Esophagus squamous epithelium (tissue), 5 donors: ENCODE data around the gene EVPL. TPM values are rescaled to one million over a fixed set of nuclear protein-coding genes. Genes with fewer than 3 reads are reported as not detected.

Experiments used
- DNase-seq: peaks from one replicate; lab custom pipeline; 2025; lab: John Stamatoyannopoulos, UW
- H3K27ac ChIP-seq, 4 donors: fragments of 200-600 bp; sonication (generic); one replicate each; pipeline ENCODE4 v1.5.1; 2016 to 2019; ENCODE audit warnings: mild to moderate bottlenecking in 1 of 4
- H3K27me3 ChIP-seq, 4 donors: fragments of 200-600 bp; sonication (generic); 1 replicate in 3 of 4; 2 replicates in 1 of 4; pipeline versions ENCODE4 v1.5.1 to v1.6.0; 2017 to 2021; ENCODE audit warnings: antibody characterized with exemption in 1 of 4
- H3K36me3 ChIP-seq, 3 donors: fragments of 200-600 bp; sonication (generic); one replicate each; pipeline ENCODE4 v1.5.1; 2016 to 2019
- H3K4me1 ChIP-seq, 3 donors: fragments of 200-600 bp; sonication (generic); one replicate each; pipeline ENCODE4 v1.5.1; 2017 to 2019
- H3K4me3 ChIP-seq, 4 donors: fragments of 200-600 bp; sonication (generic); 1 replicate in 3 of 4; 2 replicates in 1 of 4; pipeline ENCODE4 v1.5.1; 2016 to 2019; ENCODE audit warnings: mild to moderate bottlenecking in 2 of 4, moderate library complexity in 1 of 4
- H3K9me3 ChIP-seq, 3 donors: fragments of 200-600 bp; sonication (generic); one replicate each; pipeline ENCODE4 v1.5.1; 2016 to 2019
- CTCF ChIP-seq, 6 experiments: fragments of 450-650 bp in 4 of 6; fragments of 200-600 bp in 2 of 6; sonication (generic) in 2 of 6; IDR thresholded peaks; one replicate each; pipeline ENCODE4 v1.5.1; 2016 to 2019; ENCODE audit warnings: antibody characterized with exemption in 6 of 6, mild to moderate bottlenecking in 4 of 6, moderate library complexity in 4 of 6
- POLR2A ChIP-seq, 4 donors: fragments of 450-650 bp; IDR thresholded peaks; one replicate each; pipeline ENCODE4 v1.6.1; 2017; ENCODE audit warnings: antibody characterized with exemption in 4 of 4, mild to moderate bottlenecking in 4 of 4, moderate library complexity in 3 of 4
- WGBS, 2 donors: methylation state at CpG; one replicate each; pipeline ENCODE4 v1.1.5; 2018; 5-methylcytosine and 5-hydroxymethylcytosine counted together
- intact Hi-C: fragments of 100-400 bp; cut with DNase I; formaldehyde crosslinking; loops from one replicate; pipeline ENCODE4 v1.15.0; 2022
- total RNA-seq, 4 donors: library from RNA; depleted of rRNA; stranded (reverse); fragments of >200 nt; gene quantifications; one replicate each; pipeline ENCODE4 v1.1.0, GENCODE V29; 2016
- donor health status: DM: yes; HTN: yes; CAD: no.

EVPL gene
- total RNA-seq, 4 donors from 2014 or later, result 132 to 604 (median 223) TPM

- intact Hi-C loops, result loop anchor here (5.0 to 10.0 kb wide), 2 partner anchors 38 to 270 kb away; no protein-coding TSS in a partner anchor
- peaks cover 0 to 25% (median 11%) of the 10 kb centered on the region in 3 donors for H3K4me1 ChIP-seq
- TF ChIP-seq POLR2A (IDR thresholded peaks at IDR 0.05), result no peak
- peak; percentile 87 to 98 (median 92) for TF ChIP-seq CTCF (IDR thresholded peaks at IDR 0.05)
- H3K27ac ChIP-seq, result peak overlapping the region in 3 of 4 donors; percentile 10 to 42 (median 34)
- peaks cover 5 to 100% (median 27%) of the 10 kb centered on the region in 3 donors for H3K36me3 ChIP-seq
- H3K4me3 ChIP-seq, result no peak overlapping the region
- WGBS, 2 donors, result no CpG with 5 or more reads among the region's 19 CpGs
- DNase-seq, result no peak
- peaks cover 0 to 9% (median 0%) of the 10 kb centered on the region in 4 donors for H3K27me3 ChIP-seq
- H3K9me3 ChIP-seq, result no peaks in the 10 kb centered on the region
Observed at GRCh38 chr17:76014100-76014924, 12.8 kb downstream of the EVPL start.

GRCh38 chr17:76013377-76013932 lies 13.7 kb downstream of the EVPL start:
- Histone ChIP-seq H3K9me3 (no peaks in the 10 kb centered on the region), H3K4me3 (no peak overlapping the region), H3K4me1 (peaks cover 0 to 25% (median 11%) of the 10 kb centered on the region in 3 donors), H3K36me3 (peaks cover 4 to 100% (median 22%) of the 10 kb centered on the region in 3 donors), H3K27me3 (peaks cover 0 to 9% (median 0%) of the 10 kb centered on the region in 4 donors), H3K27ac (peak overlapping the region in 1 of 4 donors; percentile 42)
- TF ChIP-seq POLR2A (IDR thresholded peaks at IDR 0.05) (no peak), CTCF (IDR thresholded peaks at IDR 0.05) (no peak)
- 75 to 78% methylated on average over 15 of the region's 15 CpGs for WGBS, 2 donors
- DNase-seq, result no peak
- intact Hi-C loops, result loop anchor here (5.0 to 10.0 kb wide), 2 partner anchors 39 to 271 kb away; no protein-coding TSS in a partner anchor

GRCh38 chr17:76011951-76012350 lies 15.2 kb downstream of the EVPL start:
- Histone ChIP-seq H3K9me3 (no peaks in the 10 kb centered on the region), H3K4me1 (peaks cover 0 to 25% (median 11%) of the 10 kb centered on the region in 3 donors), H3K27me3 (peaks cover 0 to 9% (median 0%) of the 10 kb centered on the region in 4 donors), H3K4me3 (no peak overlapping the region), H3K36me3 (peaks cover 0 to 100% (median 25%) of the 10 kb centered on the region in 3 donors), H3K27ac (no peak overlapping the region)
- intact Hi-C loops, result loop anchor here (5.0 to 10.0 kb wide), 2 partner anchors 40 to 273 kb away; no protein-coding TSS in a partner anchor
- WGBS, 2 donors, result 60 to 82% methylated on average over 1 to 5 of the region's 5 CpGs
- no peak for TF ChIP-seq CTCF (IDR thresholded peaks at IDR 0.05)
- TF ChIP-seq POLR2A (IDR thresholded peaks at IDR 0.05), result no peak
- no peak for DNase-seq

- intact Hi-C loops, result loop anchor here (5.0 to 10.0 kb wide), 3 partner anchors 42 to 275 kb away; no protein-coding TSS in a partner anchor
- WGBS, 2 donors, result 82 to 91% methylated on average over 12 to 17 of the region's 21 CpGs
- peaks cover 0 to 100% (median 25%) of the 10 kb centered on the region in 3 donors for H3K36me3 ChIP-seq
Observed at GRCh38 chr17:76009969-76010661, 17.0 kb downstream of the EVPL start.

More at GRCh38 chr17:76009969-76010661, 17.0 kb downstream of the EVPL start:
- Histone ChIP-seq H3K27me3 (peaks cover 0 to 7% (median 0%) of the 10 kb centered on the region in 4 donors), H3K27ac (no peak overlapping the region), H3K4me3 (no peak overlapping the region), H3K9me3 (no peaks in the 10 kb centered on the region), H3K4me1 (peaks cover 0 to 21% (median 9%) of the 10 kb centered on the region in 3 donors)
- TF ChIP-seq POLR2A (IDR thresholded peaks at IDR 0.05), result no peak
- no peak for TF ChIP-seq CTCF (IDR thresholded peaks at IDR 0.05)
- no peak for DNase-seq
